MM.1S (cell line): ENCODE results near the gene APLN.

Experiments used
- CTCF ChIP-seq: fragments of 300-600 bp; sonication (generic); IDR thresholded peaks from 2 replicates; pipeline ENCODE4 v1.5.1; 2016; ENCODE audit warnings: antibody characterized with exemption, low read length, mixed read lengths
- EZH2 ChIP-seq: fragments of 300-600 bp; sonication (generic); optimal IDR thresholded peaks from 2 replicates; pipeline ENCODE3; 2017; ENCODE audit warnings: low read depth, mild to moderate bottlenecking, antibody characterized with exemption, low read length, mixed read lengths

- no peak for TF ChIP-seq EZH2
- no peak for TF ChIP-seq CTCF
Observed at GRCh38 chrX:129629837-129630236, 24.9 kb downstream of the APLN start.
